ENCODE results near the gene CDH4.

CDH4 gene

DNA sequence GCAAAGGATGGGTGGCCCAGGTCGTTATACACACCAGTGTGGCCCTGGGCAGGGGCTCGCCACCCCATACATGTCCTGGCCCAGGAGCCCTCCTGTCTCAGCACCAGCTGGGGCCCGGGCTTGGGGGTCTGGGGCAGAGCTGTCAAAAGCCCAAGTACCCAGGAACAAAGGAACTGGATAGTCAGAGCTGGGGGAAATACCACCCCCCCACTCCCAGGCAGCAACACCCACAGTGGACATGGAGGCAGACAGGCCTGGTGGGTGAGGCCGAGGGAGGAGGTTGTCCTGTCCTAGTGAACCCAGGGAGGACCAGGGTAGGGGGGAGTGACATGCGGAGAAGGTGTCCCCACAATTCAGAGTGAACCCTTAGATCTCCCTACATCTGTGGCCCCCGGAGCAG, 406.5 kb downstream of the CDH4 start:
- no peak for DNase-seq (ENCODE audit: extremely low spot score)
- CTCF ChIA-PET = no interaction called here
- POLR2A ChIA-PET = no interaction called here
- TF ChIP-seq, protein P1, sequence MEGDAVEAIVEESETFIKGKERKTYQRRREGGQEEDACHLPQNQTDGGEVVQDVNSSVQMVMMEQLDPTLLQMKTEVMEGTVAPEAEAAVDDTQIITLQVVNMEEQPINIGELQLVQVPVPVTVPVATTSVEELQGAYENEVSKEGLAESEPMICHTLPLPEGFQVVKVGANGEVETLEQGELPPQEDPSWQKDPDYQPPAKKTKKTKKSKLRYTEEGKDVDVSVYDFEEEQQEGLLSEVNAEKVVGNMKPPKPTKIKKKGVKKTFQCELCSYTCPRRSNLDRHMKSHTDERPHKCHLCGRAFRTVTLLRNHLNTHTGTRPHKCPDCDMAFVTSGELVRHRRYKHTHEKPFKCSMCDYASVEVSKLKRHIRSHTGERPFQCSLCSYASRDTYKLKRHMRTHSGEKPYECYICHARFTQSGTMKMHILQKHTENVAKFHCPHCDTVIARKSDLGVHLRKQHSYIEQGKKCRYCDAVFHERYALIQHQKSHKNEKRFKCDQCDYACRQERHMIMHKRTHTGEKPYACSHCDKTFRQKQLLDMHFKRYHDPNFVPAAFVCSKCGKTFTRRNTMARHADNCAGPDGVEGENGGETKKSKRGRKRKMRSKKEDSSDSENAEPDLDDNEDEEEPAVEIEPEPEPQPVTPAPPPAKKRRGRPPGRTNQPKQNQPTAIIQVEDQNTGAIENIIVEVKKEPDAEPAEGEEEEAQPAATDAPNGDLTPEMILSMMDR (IDR thresholded peaks at IDR 0.05; ENCODE audit: control extremely low read depth, extremely low read depth, low read depth, missing control alignments) = no peak

DNA sequence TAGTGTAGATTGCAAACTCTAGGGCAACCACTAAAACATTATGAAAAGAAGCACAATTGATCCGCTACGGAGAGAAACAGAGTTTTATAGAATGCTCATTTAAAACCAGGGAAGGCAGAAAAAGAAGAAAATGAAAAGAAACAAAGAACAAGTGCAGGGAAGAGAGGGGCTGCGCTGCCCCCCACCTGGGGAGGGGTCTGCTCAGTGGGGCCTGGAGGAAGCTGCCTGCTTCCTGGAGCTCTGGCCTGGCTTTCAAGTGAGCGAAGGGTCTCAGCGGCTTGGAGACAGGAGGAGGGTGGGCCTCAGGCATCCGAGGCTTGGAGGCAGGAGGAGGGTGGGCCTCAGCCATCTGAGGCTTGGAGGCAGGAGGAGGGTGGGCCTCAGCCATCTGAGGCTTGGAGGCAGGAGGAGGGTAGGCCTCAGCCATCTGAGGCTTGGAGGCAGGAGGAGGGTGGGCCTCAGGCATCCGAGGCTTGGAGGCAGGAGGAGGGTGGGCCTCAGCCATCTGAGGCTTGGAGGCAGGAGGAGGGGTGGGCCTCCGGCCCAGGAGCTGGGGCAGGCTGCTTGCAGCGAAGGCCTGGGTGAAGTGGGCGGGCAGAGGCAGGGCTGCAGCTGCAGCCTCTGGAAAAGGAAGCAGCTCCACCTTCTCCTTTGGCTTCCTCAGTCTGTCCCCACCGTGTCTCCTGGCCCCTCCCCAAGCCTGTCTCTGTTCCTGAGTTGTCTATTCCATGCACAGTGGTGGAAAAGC, 407.4 kb downstream of the CDH4 start:
- DNase-seq (ENCODE audit: extremely low spot score) = no peak
- POLR2A ChIA-PET = no interaction called here
- CTCF ChIA-PET = no interaction called here
- TF ChIP-seq, protein P1 (IDR thresholded peaks at IDR 0.05; ENCODE audit: control extremely low read depth, extremely low read depth, low read depth, missing control alignments) = no peak

DNA sequence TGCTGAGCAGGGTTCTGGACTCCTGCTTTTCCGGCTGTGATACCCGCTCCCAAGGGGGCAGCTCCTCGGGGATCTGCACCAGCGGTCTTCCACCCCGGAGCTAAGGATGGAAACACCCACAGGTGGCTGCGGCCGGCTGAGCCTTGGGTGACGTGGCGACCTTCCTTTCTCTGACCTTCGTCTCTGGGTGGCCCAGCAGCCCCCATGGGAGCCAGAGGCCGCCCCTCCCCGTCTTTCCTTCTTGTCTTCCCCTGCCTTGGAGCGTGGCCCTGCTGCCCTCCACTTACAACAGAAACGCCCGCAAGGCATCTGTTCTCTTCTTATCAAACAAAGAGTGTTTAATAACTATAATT, 407.9 kb downstream of the CDH4 start:
- no peak for DNase-seq (ENCODE audit: extremely low spot score)
- POLR2A ChIA-PET = no interaction called here
- TF ChIP-seq, protein P1 (IDR thresholded peaks at IDR 0.05; ENCODE audit: control extremely low read depth, extremely low read depth, low read depth, missing control alignments) = no peak
- CTCF ChIA-PET = no interaction called here

DNA sequence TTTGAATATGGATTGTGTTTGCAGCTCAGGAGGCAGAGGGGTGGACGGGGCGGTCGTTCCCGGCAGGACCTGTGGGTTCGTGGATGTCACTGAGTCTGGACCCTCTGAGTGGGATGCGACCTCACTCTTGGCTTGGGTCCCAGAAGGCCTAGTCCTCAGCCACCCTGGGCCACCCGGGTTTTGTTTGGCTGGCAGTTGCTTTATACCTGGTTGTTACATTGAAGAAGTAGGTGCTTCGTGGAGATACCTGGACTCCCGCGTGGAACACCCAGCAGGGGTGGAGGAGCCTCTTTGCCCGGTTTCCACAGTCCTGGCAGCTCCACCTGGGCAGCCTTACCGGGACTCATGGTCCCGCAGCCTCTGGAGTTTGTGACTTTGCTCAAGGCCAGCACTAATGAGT, 408.5 kb downstream of the CDH4 start:
- no peak for DNase-seq (ENCODE audit: extremely low spot score)
- ChIA-PET CTCF (no interaction called here), POLR2A (no interaction called here)
- TF ChIP-seq, protein P1 (IDR thresholded peaks at IDR 0.05; ENCODE audit: control extremely low read depth, extremely low read depth, low read depth, missing control alignments) = no peak

DNA sequence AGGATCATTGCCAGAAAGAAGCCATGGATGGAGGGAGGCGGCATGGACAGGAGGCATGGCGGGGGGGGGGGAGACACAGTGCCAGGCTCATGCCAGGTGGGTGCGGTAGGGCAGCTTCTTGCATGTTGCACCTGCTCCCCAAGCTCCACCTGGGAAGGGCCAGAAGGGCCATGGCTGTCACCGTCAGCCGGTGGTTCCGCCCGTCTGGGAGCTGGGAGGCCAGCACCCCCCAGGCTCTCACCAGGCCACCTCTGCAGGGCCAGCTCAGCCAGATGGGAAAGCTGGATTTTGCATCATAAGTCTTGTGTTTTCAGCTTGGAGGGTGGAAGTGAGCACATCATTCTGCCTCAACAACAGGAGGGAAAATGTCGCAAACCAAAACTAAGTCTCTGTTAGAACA, 409.0 kb downstream of the CDH4 start:
- DNase-seq (ENCODE audit: extremely low spot score) = no peak
- TF ChIP-seq, protein P1 (IDR thresholded peaks at IDR 0.05; ENCODE audit: control extremely low read depth, extremely low read depth, low read depth, missing control alignments) = no peak

DNA sequence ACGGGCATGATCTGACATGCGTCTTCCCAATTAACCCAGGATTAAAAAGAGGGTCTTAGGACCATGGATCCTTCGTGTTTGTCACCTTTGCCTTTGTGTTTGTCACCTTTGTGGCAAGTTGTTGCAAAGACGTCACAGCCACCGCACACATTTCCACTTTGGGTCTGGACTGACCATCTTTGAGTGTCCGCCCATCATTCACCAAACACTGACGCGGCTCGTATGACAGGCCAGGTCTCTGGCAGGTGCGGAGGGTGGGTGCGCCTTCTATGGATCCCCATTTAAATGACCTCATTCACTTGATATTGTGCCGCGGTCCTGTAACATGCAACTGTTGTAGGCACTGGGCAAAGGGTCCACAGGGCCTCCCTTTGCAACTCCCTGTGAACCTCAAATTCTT, 409.5 kb downstream of the CDH4 start:
- ChIA-PET CTCF (no interaction called here), POLR2A (no interaction called here)
- TF ChIP-seq, protein P1 (IDR thresholded peaks at IDR 0.05; ENCODE audit: control extremely low read depth, extremely low read depth, low read depth, missing control alignments) = no peak
- no peak for DNase-seq (ENCODE audit: extremely low spot score)

More for the DNA sequence above, 409.0 kb downstream of the CDH4 start:
- POLR2A ChIA-PET = no interaction called here
- CTCF ChIA-PET = no interaction called here
